Astrocyte (in vitro differentiated cells and primary cell): Measurements from ENCODE around the gene FGD2. TPM values are rescaled to one million over a fixed set of nuclear protein-coding genes. Genes with fewer than 3 reads are reported as not detected.

Experiments
- DNase-seq: peaks from one replicate; pipeline ENCODE4 v3.0.0-alpha.2; 2010; ENCODE audit warnings: low read depth
- FAIRE-seq: peaks from 2 replicates; lab custom pipeline; 2011; peaks lifted over from hg19 to GRCh38; lab: Jason Lieb, UNC
- H2AFZ ChIP-seq: 2 replicates; pipeline ENCODE4 v1.6.0; 2012; ENCODE audit warnings: low read depth, low read length, inconsistent platforms
- H3K27ac ChIP-seq: 2 replicates; pipeline ENCODE4 v1.5.1; 2011; ENCODE audit warnings: low read depth, low read length, inconsistent platforms
- H3K27me3 ChIP-seq: 2 replicates; pipeline ENCODE4 v1.6.0; 2011; ENCODE audit warnings: low read length, inconsistent platforms; ENCODE audit not compliant: insufficient read depth
- H3K36me3 ChIP-seq: 2 replicates; pipeline ENCODE4 v1.5.1; 2011; ENCODE audit warnings: low read length, inconsistent platforms; ENCODE audit not compliant: insufficient read depth
- H3K4me1 ChIP-seq: 2 replicates; pipeline ENCODE4 v1.5.1; 2011; ENCODE audit warnings: low read length, inconsistent platforms; ENCODE audit not compliant: insufficient read depth
- H3K4me2 ChIP-seq: 2 replicates; pipeline ENCODE4 v1.6.0; 2012; ENCODE audit warnings: low read length, inconsistent platforms
- H3K4me3 ChIP-seq: 2 replicates; pipeline ENCODE4 v1.5.1; 2011; ENCODE audit warnings: low read depth, mild to moderate bottlenecking, low read length, inconsistent platforms; ENCODE audit not compliant: insufficient read depth
- H3K79me2 ChIP-seq: 2 replicates; pipeline ENCODE4 v1.6.0; 2012; ENCODE audit warnings: mild to moderate bottlenecking, low read length, inconsistent platforms; ENCODE audit not compliant: insufficient read depth
- H3K9ac ChIP-seq: 2 replicates; pipeline ENCODE4 v1.6.0; 2012; ENCODE audit warnings: mild to moderate bottlenecking, low read length, inconsistent platforms
- H3K9me3 ChIP-seq: 2 replicates; pipeline ENCODE4 v1.5.1; 2012; ENCODE audit warnings: low read depth, mild to moderate bottlenecking, low read length, inconsistent platforms; ENCODE audit not compliant: insufficient read depth
- H4K20me1 ChIP-seq: 2 replicates; pipeline ENCODE4 v1.6.0; 2012; ENCODE audit warnings: low read length, inconsistent platforms; ENCODE audit not compliant: insufficient read depth
- H3K27ac Mint-ChIP-seq: one replicate; pipeline ENCODE4 v1.8.0; 2021; ENCODE audit warnings: mild to moderate bottlenecking, mixed read lengths; ENCODE audit not compliant: unreplicated experiment
- H3K27me3 Mint-ChIP-seq: one replicate; pipeline ENCODE4 v1.8.0; 2021; ENCODE audit warnings: low read depth, mixed read lengths; ENCODE audit not compliant: unreplicated experiment
- H3K36me3 Mint-ChIP-seq: one replicate; pipeline ENCODE4 v1.8.0; 2021; ENCODE audit warnings: low read depth, mixed read lengths; ENCODE audit not compliant: unreplicated experiment
- H3K4me1 Mint-ChIP-seq: one replicate; pipeline ENCODE4 v1.8.0; 2021; ENCODE audit warnings: low read depth, mixed read lengths; ENCODE audit not compliant: unreplicated experiment
- H3K4me3 Mint-ChIP-seq: one replicate; pipeline ENCODE4 v1.8.0; 2021; ENCODE audit warnings: mild to moderate bottlenecking, moderate library complexity, mixed read lengths; ENCODE audit not compliant: unreplicated experiment
- H3K9me3 Mint-ChIP-seq: one replicate; pipeline ENCODE4 v1.8.0; 2021; ENCODE audit warnings: mild to moderate bottlenecking, mixed read lengths; ENCODE audit not compliant: unreplicated experiment
- CTCF ChIP-seq: IDR thresholded peaks from 2 replicates; pipeline ENCODE4 v1.5.1; 2011; ENCODE audit warnings: low read depth, mild to moderate bottlenecking, inconsistent platforms, low read length, moderate library complexity; ENCODE audit not compliant: insufficient read depth
- EZH2 ChIP-seq: IDR thresholded peaks from 2 replicates; pipeline ENCODE4 v1.6.1; 2012; ENCODE audit warnings: mild to moderate bottlenecking, low read length, inconsistent platforms; ENCODE audit not compliant: insufficient read depth
- total RNA-seq: library from RNA; stranded (reverse); gene quantifications from 2 replicates; pipeline ENCODE4 v1.2.1, GENCODE V29; 2021

FGD2 gene
- total RNA-seq, 1 donor from 2014 or later = not detected

- Histone ChIP-seq H3K4me1 (peaks cover 4% of the 10 kb centered on the region), H4K20me1 (peaks cover 91% of the 10 kb centered on the region), H3K27me3 (no peaks in the 10 kb centered on the region), H3K9ac (no peak overlapping the region), H3K27ac (no peak overlapping the region), H3K9me3 (no peaks in the 10 kb centered on the region), H2AFZ (no peak overlapping the region), H3K79me2 (peaks cover 48% of the 10 kb centered on the region), H3K4me2 (no peak overlapping the region), H3K36me3 (peaks cover 71% of the 10 kb centered on the region), H3K4me3 (no peak overlapping the region)
- Mint-ChIP-seq H3K4me3 (no peak overlapping the region), H3K36me3 (peaks cover 18% of the 10 kb centered on the region), H3K4me1 (peaks cover 27% of the 10 kb centered on the region), H3K9me3 (no peaks in the 10 kb centered on the region), H3K27me3 (no peaks in the 10 kb centered on the region), H3K27ac (no peak overlapping the region)
- FAIRE-seq = no peak
- DNase-seq = no peak
- no peak for TF ChIP-seq EZH2
- TF ChIP-seq CTCF = no peak
These were observed 28.9 kb upstream of the FGD2 start for GRCh38 chr6:36976509-36976908.

DNA sequence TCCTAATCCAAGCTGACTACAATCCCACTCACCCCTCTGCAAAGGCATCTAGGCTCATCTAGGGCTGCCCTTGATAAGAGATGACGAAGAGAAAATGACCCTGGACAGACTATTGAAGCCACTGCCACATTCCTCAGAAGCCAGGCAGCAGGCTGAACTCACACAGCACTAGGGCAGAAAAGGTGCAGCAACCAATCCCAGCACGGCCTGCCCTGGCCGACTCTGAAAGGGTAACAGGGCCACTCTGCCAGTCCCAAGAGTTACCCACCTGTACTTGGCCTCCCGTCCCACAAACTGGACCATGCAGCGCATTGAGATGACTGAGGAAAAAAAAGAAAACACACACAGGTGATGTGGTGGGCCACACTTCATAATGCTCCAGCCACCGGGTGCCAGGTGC lies 28.5 kb upstream of the FGD2 start:
- Mint-ChIP-seq H3K9me3 (no peaks in the 10 kb centered on the region), H3K4me1 (peaks cover 28% of the 10 kb centered on the region), H3K4me3 (no peak overlapping the region), H3K27ac (no peak overlapping the region), H3K36me3 (peaks cover 16% of the 10 kb centered on the region), H3K27me3 (no peaks in the 10 kb centered on the region)
- Histone ChIP-seq H3K9ac (no peak overlapping the region), H3K79me2 (peaks cover 52% of the 10 kb centered on the region), H2AFZ (no peak overlapping the region), H3K27ac (no peak overlapping the region), H3K4me3 (no peak overlapping the region), H3K4me1 (peaks cover 4% of the 10 kb centered on the region), H3K4me2 (no peak overlapping the region), H3K9me3 (no peaks in the 10 kb centered on the region), H3K36me3 (peaks cover 69% of the 10 kb centered on the region), H3K27me3 (no peaks in the 10 kb centered on the region), H4K20me1 (peaks cover 92% of the 10 kb centered on the region)
- TF ChIP-seq EZH2 (no peak), CTCF (no peak)
- no peak for DNase-seq
- FAIRE-seq = no peak

- no peak overlapping the region for H3K27ac ChIP-seq
- Mint-ChIP-seq H3K27ac (peak overlapping the region; percentile 44), H3K4me3 (no peak overlapping the region), H3K9me3 (no peaks in the 10 kb centered on the region), H3K4me1 (peaks cover 27% of the 10 kb centered on the region), H3K27me3 (no peaks in the 10 kb centered on the region), H3K36me3 (peaks cover 13% of the 10 kb centered on the region)
- no peak overlapping the region for H3K4me3 ChIP-seq
- H3K4me1 ChIP-seq = peaks cover 4% of the 10 kb centered on the region
- no peak overlapping the region for H2AFZ ChIP-seq
- H3K79me2 ChIP-seq = peaks cover 57% of the 10 kb centered on the region
- FAIRE-seq = no peak
- H4K20me1 ChIP-seq = peaks cover 92% of the 10 kb centered on the region
- no peaks in the 10 kb centered on the region for H3K9me3 ChIP-seq
- H3K4me2 ChIP-seq = no peak overlapping the region
- H3K27me3 ChIP-seq = no peaks in the 10 kb centered on the region
- H3K9ac ChIP-seq = no peak overlapping the region
- no peak for TF ChIP-seq EZH2
- no peak for TF ChIP-seq CTCF
- H3K36me3 ChIP-seq = peaks cover 64% of the 10 kb centered on the region
- DNase-seq = no peak
These were observed 27.9 kb upstream of the FGD2 start for GRCh38 chr6:36977470-36977941.
